ENCODE results near the gene HCFC1.

Gene HCFC1

GRCh38 chrX:153910446-153910845, 61.2 kb downstream of the HCFC1 start:
- no peak overlapping the region for H3K4me3 ChIP-seq (ENCODE audit: low read depth, low read length)
- in situ Hi-C loops (cut with HindIII; ENCODE audit: low sequenced_read_pairs) = no loop called here
- no peak for DNase-seq (ENCODE audit: low read depth, low spot score)
- no peak for TF ChIP-seq CTCF (IDR thresholded peaks at IDR 0.05; ENCODE audit: low read depth, low read length)

GRCh38 chrX:153909980-153910360, 61.6 kb downstream of the HCFC1 start:
- H3K4me3 ChIP-seq (ENCODE audit: low read depth, low read length) = no peak overlapping the region
- no peak for DNase-seq (ENCODE audit: low read depth, low spot score)
- in situ Hi-C loops (cut with HindIII; ENCODE audit: low sequenced_read_pairs) = no loop called here
- no peak for TF ChIP-seq CTCF (IDR thresholded peaks at IDR 0.05; ENCODE audit: low read depth, low read length)

GRCh38 chrX:153909024-153909979, 62.3 kb downstream of the HCFC1 start:
- TF ChIP-seq CTCF (IDR thresholded peaks at IDR 0.05; ENCODE audit: low read depth, low read length) = no peak
- no peak for DNase-seq (ENCODE audit: low read depth, low spot score)
- H3K4me3 ChIP-seq (ENCODE audit: low read depth, low read length) = no peak overlapping the region
- in situ Hi-C loops (cut with HindIII; ENCODE audit: low sequenced_read_pairs) = no loop called here

GRCh38 chrX:153908219-153908860, 63.3 kb downstream of the HCFC1 start:
- TF ChIP-seq CTCF (IDR thresholded peaks at IDR 0.05; ENCODE audit: low read depth, low read length) = no peak
- in situ Hi-C loops (cut with HindIII; ENCODE audit: low sequenced_read_pairs) = no loop called here
- no peak overlapping the region for H3K4me3 ChIP-seq (ENCODE audit: low read depth, low read length)
- no peak for DNase-seq (ENCODE audit: low read depth, low spot score)

- H3K4me3 ChIP-seq (ENCODE audit: low read depth, low read length) = no peak overlapping the region
- in situ Hi-C loops (cut with HindIII; ENCODE audit: low sequenced_read_pairs) = no loop called here
- DNase-seq (ENCODE audit: low read depth, low spot score) = no peak
- TF ChIP-seq CTCF (IDR thresholded peaks at IDR 0.05; ENCODE audit: low read depth, low read length) = no peak
Measured at GRCh38 chrX:153907456-153907855, 64.2 kb downstream of the HCFC1 start.

GRCh38 chrX:153906126-153906917, 65.3 kb downstream of the HCFC1 start:
- TF ChIP-seq CTCF (IDR thresholded peaks at IDR 0.05; ENCODE audit: low read depth, low read length) = no peak
- in situ Hi-C loops (cut with HindIII; ENCODE audit: low sequenced_read_pairs) = no loop called here
- no peak overlapping the region for H3K4me3 ChIP-seq (ENCODE audit: low read depth, low read length)
- DNase-seq (ENCODE audit: low read depth, low spot score) = no peak

All from astrocyte of the spinal cord (primary cell).